ENCODE measurements around the gene MB21D2. TPM values are rescaled to one million over a fixed set of nuclear protein-coding genes. Genes with fewer than 3 reads are reported as not detected.
A peak's percentile ranks its signal among the peaks of the same experiment; 100 is the strongest.
"Not testable (repeated sequence)": the region's sequence is repeated elsewhere in the genome, so short reads cannot be mapped to it uniquely, and the experiment has no call there.

The MB21D2 gene
- total and polyA plus RNA-seq, 2 of the 8 experiments (the other 6 are each of a cell fraction or from before 2014, with no cell fraction given), result 10.0 to 21.0 TPM

DNA sequence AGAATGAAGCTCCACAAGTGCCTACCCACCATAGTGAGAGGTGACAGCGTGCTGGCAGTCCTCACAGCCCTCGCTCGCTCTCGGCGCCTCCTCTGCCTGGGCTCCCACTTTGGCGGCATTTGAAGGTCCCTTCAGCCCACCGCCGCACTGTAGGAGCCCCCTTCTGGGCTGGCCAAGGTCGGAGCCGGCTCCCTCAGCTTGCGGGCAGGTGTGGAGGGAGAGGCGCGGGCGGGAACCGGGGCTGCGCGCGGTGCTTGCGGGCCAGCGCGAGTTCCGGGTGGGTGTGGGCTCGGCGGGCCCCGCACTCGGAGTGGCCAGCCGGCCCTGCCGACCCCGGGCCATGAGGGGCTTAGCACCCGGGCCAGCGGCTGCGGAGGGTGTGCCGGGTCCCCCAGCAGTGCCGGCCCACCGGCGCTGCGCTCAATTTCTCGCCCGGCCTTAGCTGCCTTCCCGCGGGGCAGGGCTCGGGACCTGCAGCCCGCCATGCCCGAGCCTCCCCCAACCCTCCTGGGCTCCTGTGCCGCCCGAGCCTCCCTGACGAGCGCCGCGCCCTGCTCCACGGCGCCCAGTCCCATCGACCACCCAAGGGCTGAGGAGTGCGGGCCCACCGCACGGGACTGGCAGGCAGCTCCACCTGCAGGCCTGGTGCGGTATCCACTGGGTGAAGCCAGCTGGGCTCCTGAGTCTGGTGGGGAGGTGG is 128.7 kb downstream of the MB21D2 start:
- 96% methylated on average over 32 of the region's 57 CpGs; no CpG with 5 or more reads in 1 of the 2 experiments for WGBS, 2 experiments (ENCODE audit: extremely low coverage in 1 of 2, insufficient coverage in 1 of 2, insufficient read length in 1 of 2, insufficient replicate concordance in 2 of 2, low coverage in 1 of 2, low lambda C conversion rate in 2 of 2, missing lambda C conversion rate in 1 of 2)
- H3K79me2 ChIP-seq (ENCODE audit: control insufficient read depth in 1 of 2, insufficient read depth in 2 of 2, low read length in 2 of 2); H3K4ac ChIP-seq (replicated peaks; ENCODE audit: insufficient read length, low read depth, low read length); H4K8ac ChIP-seq (ENCODE audit: extremely low read depth, insufficient read depth, low read length); POLR2A ChIA-PET (ENCODE audit: partially characterized antibody); FAIRE-seq; H4K91ac ChIP-seq (replicated peaks; ENCODE audit: insufficient read length, low read length); H4K5ac ChIP-seq (ENCODE audit: insufficient read length, low read depth, low read length); H3K23me2 ChIP-seq (ENCODE audit: low read depth, low read length); H3K79me1 ChIP-seq (ENCODE audit: low read depth, low read length); H3K23ac ChIP-seq (ENCODE audit: insufficient read length); H2AK5ac ChIP-seq (ENCODE audit: low read depth, low read length); H4K20me1 ChIP-seq (replicated peaks in 1 of 2; ENCODE audit: control insufficient read depth in 1 of 2, insufficient read depth in 2 of 2, low read length in 2 of 2); H3K4me2 ChIP-seq (ENCODE audit: insufficient read depth in 1 of 2, low read depth in 2 of 2, low read length in 2 of 2); H2BK5ac ChIP-seq (ENCODE audit: low read depth, low read length); H2BK120ac ChIP-seq (replicated peaks; ENCODE audit: low read depth, low read length); H3K4me3 ChIP-seq (ENCODE audit: extremely low read depth in 1 of 4, insufficient read depth in 2 of 4, low read depth in 3 of 4, low read length in 4 of 4); H3K56ac ChIP-seq (replicated peaks; ENCODE audit: insufficient read length, low read depth, low read length); H3K9ac ChIP-seq (replicated peaks in 1 of 4; ENCODE audit: extremely low read depth in 1 of 4, low read depth in 3 of 4, low read length in 3 of 4); H3K27ac ChIP-seq (ENCODE audit: low read depth, low read length); H3K9me3 ChIP-seq (ENCODE audit: insufficient read depth in 2 of 2, low read depth in 1 of 2, low read length in 1 of 2); H3K18ac ChIP-seq (ENCODE audit: extremely low read depth, low read length); H2AFZ ChIP-seq (ENCODE audit: low read length); H2BK12ac ChIP-seq (ENCODE audit: low read depth, low read length); H2BK20ac ChIP-seq (ENCODE audit: low read length); H3K36me3 ChIP-seq (ENCODE audit: control insufficient read depth in 2 of 4, insufficient read depth in 4 of 4, low read length in 3 of 4); H3K27me3 ChIP-seq (replicated peaks in 1 of 4; ENCODE audit: control insufficient read depth in 3 of 4, extremely low read depth in 1 of 4, insufficient read depth in 3 of 4, low read length in 3 of 4); H3K4me1 ChIP-seq (replicated peaks in 1 of 4; ENCODE audit: control insufficient read depth in 3 of 4, insufficient read depth in 4 of 4, low read length in 3 of 4); H2BK15ac ChIP-seq (ENCODE audit: low read length); H3K14ac ChIP-seq (ENCODE audit: insufficient read length): not testable (repeated sequence)
- CTCF ChIA-PET (ENCODE audit: partially characterized antibody), result interaction anchor here (0.6 to 7.8 kb wide), 34 partner anchors 9 to 784 kb away, joined by 3 to 54 read pairs (median 4); no protein-coding TSS in a partner anchor
- DNase-seq (ENCODE audit: low read depth in 1 of 2, low spot score in 2 of 2), result peak; percentile 10 to 85
- TF ChIP-seq, protein P1, sequence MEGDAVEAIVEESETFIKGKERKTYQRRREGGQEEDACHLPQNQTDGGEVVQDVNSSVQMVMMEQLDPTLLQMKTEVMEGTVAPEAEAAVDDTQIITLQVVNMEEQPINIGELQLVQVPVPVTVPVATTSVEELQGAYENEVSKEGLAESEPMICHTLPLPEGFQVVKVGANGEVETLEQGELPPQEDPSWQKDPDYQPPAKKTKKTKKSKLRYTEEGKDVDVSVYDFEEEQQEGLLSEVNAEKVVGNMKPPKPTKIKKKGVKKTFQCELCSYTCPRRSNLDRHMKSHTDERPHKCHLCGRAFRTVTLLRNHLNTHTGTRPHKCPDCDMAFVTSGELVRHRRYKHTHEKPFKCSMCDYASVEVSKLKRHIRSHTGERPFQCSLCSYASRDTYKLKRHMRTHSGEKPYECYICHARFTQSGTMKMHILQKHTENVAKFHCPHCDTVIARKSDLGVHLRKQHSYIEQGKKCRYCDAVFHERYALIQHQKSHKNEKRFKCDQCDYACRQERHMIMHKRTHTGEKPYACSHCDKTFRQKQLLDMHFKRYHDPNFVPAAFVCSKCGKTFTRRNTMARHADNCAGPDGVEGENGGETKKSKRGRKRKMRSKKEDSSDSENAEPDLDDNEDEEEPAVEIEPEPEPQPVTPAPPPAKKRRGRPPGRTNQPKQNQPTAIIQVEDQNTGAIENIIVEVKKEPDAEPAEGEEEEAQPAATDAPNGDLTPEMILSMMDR (IDR thresholded peaks at IDR 0.05; ENCODE audit: control extremely low read depth in 1 of 3, insufficient read depth in 1 of 3, low read depth in 1 of 3, low read length in 3 of 3), result peak; percentile 48 to 56 (median 54)
- TF ChIP-seq RAD21 (IDR thresholded peaks at IDR 0.05 in 1 of 2, conservative IDR thresholded peaks at IDR 0.05 in 1 of 2; ENCODE audit: low read depth in 2 of 2, low read length in 2 of 2), result peak; percentile 61 to 65

Data from H1 (cell line).